OCI-LY3 (cell line): ENCODE results near the gene GCC1.

Experiments
- CTCF ChIP-seq: fragments of 200-600, 300-600 bp; sonication (generic); IDR thresholded peaks from 2 replicates; pipeline ENCODE4 v1.5.1; 2014; ENCODE audit warnings: antibody characterized with exemption, low read length, low read depth
- EZH2phosphoT487 ChIP-seq: fragments of 200-600 bp; shearing (Covaris generic); IDR thresholded peaks from 2 replicates; pipeline ENCODE4 v1.6.1; 2018; ENCODE audit warnings: antibody characterized with exemption, mixed run types, low read depth

DNA sequence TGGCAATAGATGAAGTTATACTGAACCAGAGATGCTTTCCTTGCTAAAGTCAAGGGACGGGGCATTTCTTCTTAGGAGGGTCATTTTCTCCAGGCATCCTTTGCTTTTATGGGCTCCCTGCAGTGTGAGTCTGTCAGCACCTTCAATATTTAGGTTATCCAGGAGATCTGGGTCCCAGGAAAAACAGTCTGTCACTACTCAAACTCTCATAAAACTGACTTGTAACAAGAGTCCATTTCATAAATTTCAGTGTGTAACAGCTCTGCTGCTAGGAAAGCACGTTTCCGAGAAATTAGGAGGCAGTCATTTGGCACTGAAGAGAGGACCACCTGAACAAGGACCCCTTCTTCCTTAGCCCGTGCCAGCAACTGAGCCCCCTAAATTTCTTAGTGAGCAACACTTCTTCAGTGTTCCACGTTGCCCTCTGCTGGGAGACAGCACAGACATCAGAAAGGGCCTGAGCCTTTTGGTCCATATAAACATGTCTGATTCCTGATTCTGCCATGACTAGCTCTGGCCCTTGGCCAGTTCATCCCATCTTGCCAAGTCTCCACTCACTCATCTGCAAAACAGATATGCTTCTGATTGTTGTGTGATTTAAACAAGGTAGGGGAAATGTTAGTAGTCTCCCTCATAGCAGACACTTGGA lies 7.2 kb downstream of the GCC1 start:
- TF ChIP-seq CTCF (peak; percentile 43), EZH2phosphoT487 (no peak)
